GM18519 (cell line): ENCODE results near the gene CCDC97.
"Not testable (repeated sequence)": the region's sequence is repeated elsewhere in the genome, so short reads cannot be mapped to it uniquely, and the experiment has no call there.

Source experiments
- ATAC-seq: cut with Tn5 transposase; IDR thresholded peaks from one replicate; pipeline ENCODE4 v1.9.1; 2021; ENCODE audit warnings: mild to moderate bottlenecking, moderate library complexity; ENCODE audit not compliant: unreplicated experiment, low FRiP score

CCDC97 gene

GRCh38 chr19:41357746-41358145 is 47.8 kb downstream of the CCDC97 start:
- no peak for ATAC-seq

GRCh38 chr19:41359741-41360140 is 49.8 kb downstream of the CCDC97 start:
- no peak for ATAC-seq

- ATAC-seq: no peak
These were observed 52.3 kb downstream of the CCDC97 start for GRCh38 chr19:41362143-41362847.

GRCh38 chr19:41363371-41363752 is 53.4 kb downstream of the CCDC97 start:
- no peak for ATAC-seq

- peak; percentile 73 for ATAC-seq
These were observed 54.0 kb downstream of the CCDC97 start, which contains the start of gene B9D2 for GRCh38 chr19:41363753-41364523. TSS of gene B9D2 (minus strand) at chr19:41364149. CDS start at chr19:41363519, 630 bp downstream.

GRCh38 chr19:41364524-41365391 is 54.8 kb downstream of the CCDC97 start:
- ATAC-seq: no peak

GRCh38 chr19:41366089-41366488 is 56.1 kb downstream of the CCDC97 start:
- ATAC-seq: no peak

GRCh38 chr19:41367848-41368301 is 57.9 kb downstream of the CCDC97 start:
- ATAC-seq: no peak

- ATAC-seq: no peak
These were observed 59.8 kb downstream of the CCDC97 start for GRCh38 chr19:41369769-41370168.

GRCh38 chr19:41371119-41371518 is 61.1 kb downstream of the CCDC97 start:
- ATAC-seq: not testable (repeated sequence)

GRCh38 chr19:41371541-41371940 is 61.6 kb downstream of the CCDC97 start:
- ATAC-seq: no peak

- ATAC-seq: no peak
These were observed 62.5 kb downstream of the CCDC97 start for GRCh38 chr19:41372501-41372900.

GRCh38 chr19:41373993-41374392 is 64.0 kb downstream of the CCDC97 start:
- ATAC-seq: no peak
